ENCODE measurements around the gene RELL1.

Gene RELL1

DNA sequence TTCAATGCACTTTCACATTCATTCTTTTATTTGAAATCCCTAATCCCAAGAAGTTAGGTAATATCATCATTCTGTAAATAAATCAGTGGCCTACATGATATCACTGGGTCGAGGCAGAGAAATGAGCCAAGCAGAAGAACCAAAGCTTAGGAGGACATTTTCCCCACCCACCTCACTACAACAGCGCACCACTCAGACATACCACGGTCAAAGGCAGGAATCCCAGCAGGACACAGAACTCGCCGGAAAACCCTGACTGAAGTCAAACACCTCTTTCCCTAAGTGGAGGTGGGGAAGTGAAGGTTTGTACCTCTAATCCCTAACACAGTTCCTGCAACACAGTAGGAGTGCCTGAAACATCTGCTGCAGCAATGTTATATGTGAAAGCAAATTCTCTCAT is 21.5 kb downstream of the RELL1 start:
- DNase-seq = no peak

DNA sequence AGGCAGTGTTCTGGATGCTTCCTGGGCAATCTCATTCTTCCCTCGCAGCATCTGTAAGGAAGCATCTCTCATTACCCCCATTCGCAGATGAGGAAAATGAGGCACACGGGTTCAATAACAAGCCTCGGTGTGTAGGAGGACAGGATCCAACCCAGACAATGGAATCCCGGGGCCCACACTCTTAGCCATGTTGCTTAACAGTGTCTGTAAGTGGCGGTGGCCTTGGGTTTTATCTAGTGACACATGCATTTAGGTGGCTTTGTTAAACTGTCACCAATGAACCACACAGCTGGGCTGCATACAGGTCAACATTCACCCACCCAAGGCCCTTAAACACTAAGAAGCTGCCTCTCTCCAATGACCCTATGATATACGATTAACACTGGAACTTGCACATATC is 22.6 kb downstream of the RELL1 start:
- DNase-seq = no peak

DNA sequence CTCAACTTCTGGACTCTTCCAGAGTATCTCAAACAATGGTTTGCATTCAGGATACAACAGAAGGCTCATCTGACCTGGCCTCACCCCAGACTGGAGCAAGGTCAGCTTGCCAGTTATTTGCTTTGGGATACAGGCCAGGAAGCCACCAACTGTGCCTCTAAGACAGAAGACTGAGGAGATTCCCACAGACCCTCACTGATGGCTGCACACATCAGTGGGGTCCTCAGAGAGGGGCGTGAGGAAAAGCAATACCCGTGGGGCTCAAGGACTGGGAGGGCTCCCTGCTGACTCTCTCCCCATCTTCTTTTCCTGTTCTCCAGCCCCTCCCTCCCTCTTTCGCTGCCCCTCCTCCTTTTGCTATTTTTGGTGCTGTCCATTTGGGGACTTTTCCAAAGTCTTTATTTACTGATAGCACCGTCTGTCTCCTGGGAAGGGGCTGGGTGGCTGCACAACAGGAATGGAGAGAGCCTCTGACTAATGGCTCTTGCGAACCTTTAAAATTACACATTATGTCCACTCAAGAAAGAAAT is 23.2 kb downstream of the RELL1 start:
- no peak for DNase-seq

DNA sequence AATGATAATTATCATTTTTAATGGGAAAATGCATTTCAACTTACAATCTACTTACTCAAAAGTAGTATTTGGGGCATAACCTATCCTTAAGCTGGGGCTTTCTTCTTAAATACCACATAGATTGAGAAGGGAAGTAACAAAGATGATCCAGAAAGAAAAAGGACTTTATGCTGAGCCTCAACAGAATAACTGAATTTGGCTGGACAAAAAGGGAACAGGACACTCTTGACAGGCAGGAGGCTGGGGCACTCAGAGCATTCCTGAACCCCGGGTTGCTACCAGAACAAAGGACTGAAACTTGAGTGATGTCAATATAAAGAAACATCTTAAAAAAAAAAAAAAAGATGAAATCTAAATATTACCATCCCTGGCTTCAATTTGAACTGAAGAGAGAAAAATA is 23.9 kb downstream of the RELL1 start:
- no peak for DNase-seq

DNA sequence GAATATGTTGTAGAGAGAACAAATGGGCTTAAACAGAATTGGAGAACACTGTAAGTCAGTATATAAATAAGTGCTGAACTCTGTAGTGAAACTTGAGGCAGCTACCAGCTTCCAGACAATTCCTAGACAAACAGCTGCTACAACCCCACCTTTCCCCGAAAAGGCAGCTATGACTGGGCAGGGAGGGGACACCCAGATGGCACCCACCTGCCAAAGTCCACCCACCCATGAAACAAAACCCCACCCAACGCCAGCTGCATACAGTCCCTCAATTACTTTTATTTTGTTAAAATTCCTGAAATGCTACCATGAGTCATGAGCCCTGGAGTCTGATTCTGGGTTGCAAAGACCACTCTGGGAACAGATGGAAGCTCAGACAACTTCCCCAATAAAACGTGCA is 24.4 kb downstream of the RELL1 start:
- no peak for DNase-seq

DNA sequence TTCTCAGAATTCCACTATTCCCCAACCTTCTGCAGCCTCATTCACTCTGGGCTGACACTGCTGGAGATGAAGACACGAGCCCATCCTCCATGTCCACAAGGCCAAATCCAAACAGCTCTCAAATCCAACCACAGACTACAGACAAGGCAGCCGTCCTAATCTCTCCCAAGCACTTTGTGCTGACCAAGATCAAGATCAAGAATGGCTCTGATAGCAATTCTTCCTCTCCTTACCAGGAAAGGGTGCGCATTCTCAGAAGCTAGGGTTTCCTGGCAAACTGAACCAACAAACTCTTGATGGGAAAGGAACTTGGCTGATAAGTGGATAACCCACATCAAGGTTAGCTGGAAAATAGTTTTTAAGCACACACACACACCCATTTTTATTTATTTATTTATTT is 26.5 kb downstream of the RELL1 start:
- no peak for DNase-seq

DNA sequence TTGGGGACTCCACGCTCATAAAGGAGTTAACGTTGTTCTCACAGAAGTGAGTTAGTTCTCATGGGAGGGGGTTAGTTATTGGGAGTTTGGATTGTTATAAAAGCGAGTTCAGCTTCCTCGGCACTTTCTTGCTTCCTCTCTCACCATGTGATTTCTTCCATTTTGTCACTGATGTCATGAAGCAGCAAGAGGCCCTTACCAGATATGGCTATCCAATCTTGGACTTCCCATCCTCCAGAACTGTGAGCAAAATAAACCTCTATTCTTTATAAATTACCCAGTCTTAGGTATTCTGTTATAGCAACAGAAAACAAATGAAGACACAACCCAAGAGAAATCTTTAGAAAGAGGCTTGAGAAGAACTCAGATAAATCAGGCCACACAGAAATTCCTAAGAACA is 29.5 kb downstream of the RELL1 start:
- DNase-seq = no peak

DNA sequence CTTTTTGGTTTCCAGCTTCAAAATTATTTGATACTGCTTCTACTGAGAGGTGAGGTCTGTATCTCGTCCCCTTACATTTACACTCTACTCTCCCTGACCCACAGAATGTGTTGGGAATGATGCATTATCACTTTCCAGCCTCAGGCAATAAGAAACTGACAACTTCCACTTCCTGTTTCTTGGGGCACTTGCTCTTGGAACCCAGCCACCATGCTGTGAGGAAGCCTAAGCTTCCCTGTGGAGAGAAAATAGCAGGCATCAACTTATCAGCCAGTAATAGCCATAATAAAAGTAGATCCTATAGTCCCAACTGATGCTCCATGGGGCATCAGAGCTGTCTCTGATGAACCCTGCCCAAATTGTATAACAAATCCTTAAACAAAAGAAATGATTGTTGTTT is 32.6 kb downstream of the RELL1 start:
- DNase-seq = no peak

DNA sequence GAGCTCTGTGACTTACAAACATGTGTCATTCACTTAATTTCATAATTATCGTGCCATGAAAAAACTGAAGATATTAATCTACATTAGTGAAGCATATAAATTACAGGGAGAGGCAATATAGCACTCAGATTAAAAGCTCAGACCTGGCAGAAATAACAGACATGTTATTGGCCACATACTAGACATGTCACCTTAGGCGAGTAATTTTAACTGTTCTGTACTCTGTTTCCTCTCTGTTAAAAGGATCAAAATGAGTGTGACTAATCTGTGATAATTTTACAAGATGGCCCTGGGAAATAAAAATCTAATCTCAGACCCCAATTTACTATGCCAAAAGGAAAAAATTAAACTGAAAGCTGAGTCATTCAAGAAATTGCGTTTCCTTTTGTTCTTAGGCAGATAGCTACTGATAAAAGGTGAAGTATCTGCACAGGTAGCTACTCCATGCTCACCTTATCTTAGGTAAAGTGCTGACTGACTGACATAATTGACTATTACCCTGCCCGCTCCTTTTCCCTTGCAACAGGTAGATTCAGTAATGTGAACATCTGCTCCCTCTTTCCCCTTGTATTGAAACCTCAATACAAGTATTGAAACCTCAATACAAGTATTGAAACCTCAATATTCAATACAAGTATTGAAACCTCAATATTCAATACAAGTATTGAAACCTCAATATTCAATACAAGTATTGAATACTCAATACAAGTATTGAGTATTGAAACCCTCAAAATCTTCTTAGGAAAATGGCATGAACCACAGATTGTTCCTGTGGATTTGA is 33.2 kb downstream of the RELL1 start:
- DNase-seq = no peak

DNA sequence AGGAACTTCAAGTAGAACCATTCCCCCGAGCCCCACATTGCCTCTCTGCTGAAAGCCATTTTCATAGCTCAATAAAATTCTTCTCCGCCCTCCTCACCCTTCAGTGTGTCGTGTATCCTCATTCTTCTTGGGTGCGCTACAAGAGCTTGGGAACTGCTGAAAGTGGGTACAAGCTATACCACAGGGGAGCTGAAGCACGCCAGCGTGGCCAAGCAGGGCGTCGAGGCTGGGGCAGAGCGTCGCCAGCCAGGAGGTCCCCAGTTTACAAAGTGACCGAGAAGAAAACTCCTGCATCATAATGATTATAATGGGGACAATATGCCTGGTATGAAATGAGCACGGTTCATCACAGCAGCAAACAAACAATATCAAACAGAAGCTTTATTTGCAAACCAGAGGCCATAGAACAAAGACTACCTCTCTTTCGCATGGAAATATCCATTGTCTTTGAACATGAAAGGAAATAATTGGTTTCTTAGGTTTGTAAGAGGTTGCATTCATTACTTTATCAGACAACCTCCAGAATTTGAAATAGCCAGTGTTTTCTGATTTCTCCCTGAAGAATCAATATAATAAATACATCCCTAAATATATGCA is 34.3 kb downstream of the RELL1 start:
- no peak for DNase-seq

DNA sequence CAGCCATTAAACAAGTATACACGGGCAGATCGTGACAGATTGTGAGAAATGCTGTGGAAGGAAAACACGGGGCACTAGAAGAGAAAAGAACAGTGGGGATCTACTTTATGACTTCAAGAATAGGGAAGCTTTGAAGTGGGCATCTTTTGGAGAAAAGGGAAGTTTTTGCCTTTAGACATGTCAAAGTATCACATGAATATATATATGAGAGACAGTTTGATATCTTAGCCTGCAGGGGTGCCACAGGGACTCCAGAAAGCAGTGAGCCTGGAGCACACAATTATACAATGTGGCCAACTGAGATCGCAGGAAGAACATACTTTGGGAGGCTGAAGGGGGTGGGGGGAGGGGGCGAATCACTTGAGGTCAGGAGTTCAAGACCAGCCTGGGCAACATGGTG is 35.7 kb downstream of the RELL1 start:
- no peak for DNase-seq

DNA sequence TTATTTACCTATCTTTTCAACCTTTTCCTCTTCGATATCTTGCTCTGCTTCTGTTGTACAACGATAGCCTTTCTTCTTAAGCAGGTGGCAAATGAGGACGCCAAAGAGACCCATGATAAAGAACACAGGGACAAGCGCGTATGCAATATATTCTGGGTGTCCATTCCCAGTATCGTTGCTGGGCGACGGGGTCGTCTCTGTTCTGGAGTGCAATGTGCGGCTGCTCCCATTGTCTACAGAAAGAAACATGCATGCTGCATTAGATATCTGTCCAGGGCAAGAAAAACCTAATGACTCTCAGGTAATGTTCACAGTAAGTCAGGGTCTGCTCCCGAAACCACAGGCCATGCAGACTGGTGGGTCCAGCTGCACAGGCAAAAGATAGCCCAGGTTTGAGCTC is 36.9 kb downstream of the RELL1 start:
- no peak for DNase-seq

DNA sequence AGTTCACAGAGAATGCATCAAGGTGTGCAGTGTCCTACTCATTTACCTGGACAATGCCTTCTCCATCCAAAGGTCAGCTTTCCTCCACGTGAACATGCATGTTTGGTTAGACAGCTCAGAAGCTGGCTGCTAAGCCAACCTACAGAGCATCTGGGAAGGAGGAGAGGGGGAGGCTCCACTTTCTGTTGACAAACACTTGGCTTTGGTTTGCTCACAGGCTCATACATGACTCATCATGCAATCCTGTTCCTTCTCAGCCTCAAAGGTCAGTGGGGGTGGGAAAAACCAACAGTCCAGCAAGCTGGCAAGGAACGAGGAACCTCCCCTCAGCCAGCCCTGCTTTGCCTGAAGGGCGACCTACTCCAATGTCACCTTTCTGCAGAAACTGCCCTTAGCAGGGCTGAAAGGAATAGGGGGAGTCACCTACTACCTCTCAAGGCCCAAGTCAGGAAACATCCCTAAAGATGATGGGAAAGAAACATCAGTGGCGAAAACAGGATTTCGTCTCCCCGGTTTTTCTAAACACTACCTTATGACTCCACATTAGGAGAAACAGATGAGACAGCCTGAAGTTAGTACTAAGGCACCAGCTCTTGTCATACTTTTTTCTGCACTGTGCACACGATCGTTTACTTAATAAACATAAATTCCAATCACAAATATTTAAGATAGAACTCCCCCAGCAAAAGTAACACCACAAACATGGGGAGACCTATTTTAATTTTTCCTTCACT is 37.9 kb downstream of the RELL1 start:
- no peak for DNase-seq

DNA sequence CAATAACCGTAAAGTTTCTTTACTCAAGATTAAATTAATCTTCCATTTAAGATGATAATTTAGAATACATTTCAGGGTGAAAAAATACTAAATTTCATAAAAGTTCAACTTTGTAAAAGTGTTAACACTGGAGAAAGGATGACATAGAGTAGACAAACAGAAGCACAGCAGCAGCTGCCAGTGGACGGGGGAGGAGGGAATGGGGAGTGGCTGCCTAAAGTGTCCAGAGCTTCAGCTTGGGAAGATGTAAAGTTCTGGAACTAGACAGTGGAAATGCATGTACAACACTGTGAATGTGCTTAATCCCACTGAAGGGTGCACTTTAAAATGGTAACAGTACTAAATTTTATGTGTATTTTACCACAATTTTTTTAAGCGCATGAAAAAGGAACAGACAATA is 39.9 kb downstream of the RELL1 start:
- DNase-seq = no peak

DNA sequence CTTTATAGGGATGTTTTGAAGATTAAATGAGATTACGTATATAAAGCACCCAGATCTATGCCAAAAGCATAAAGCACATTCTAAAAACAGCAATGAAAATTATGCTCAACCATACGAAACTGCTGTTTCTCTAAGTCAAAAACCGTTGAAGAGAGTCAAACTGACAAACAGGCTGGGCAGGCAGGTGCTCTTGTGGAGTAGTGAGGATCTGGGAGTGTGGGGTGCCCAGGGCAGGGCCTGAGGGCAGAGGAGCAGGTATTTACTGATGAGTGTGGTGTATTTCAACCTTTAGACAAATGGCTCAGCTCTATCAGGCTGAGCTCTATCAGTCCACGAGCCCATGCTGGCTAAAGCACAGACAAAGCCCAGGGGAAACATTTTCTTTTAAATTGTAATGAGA is 40.4 kb downstream of the RELL1 start:
- DNase-seq = no peak

DNA sequence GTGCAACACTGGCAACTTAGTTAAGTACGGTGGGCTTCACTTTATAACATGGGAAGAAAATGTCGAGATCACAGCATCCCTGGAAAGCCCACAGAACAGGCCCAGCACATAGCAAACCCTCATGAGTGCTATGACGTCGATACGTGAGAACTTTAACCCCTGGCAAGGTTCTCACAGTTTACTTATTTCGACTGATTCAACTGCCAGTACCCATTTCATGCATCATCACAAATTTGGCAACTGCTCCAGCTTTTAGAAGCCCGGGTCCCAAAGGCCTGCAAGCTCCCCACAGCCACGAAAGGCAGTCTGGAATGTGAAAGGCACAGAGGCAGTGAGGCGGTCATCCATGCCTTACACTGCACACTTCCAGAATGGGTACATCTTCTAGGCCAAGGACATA is 41.2 kb downstream of the RELL1 start:
- no peak for DNase-seq

DNA sequence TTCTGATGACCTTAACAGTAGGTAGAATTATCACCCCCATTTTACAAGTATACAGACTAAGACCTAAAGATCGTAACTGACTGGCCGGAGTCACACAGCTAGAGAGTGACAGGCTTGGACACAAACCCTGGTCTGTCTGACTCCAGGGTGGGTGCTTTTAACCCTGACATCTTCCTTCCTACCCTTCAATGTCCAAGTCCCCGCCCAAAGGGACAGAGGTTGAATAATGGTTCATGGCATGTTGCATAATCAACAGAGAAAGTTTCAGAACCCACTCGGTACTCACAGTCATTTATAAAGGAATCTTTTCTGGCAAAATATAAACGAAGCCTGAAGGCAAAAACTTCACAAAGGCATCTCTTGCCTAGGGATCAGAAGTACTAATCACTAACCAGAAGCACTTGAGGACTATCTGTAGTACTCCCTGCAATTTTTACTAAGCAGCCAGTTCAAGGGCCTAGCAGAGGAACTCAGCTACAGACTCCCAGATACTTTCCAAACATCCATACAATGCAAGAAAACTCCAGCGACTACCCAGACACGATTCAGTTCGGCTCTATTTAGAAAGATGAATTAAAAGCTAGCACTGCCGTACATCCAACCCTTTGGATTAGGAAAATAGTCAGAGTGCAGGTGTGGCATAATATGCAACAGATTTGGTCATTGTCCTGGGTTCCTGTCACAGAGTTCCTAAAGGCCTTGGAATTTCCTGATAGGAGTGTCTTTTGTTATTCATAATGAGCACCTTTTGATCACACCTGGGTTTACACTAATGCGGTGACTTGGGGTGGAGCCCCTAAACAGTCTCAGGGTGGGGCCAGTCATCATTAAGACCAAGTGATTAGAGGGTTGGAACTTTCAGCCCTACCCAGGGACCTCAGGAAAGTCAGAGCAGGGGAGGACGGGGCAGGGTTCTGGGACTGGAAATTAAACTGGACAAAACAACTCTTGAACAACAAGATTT is 44.0 kb downstream of the RELL1 start:
- DNase-seq = no peak

DNA sequence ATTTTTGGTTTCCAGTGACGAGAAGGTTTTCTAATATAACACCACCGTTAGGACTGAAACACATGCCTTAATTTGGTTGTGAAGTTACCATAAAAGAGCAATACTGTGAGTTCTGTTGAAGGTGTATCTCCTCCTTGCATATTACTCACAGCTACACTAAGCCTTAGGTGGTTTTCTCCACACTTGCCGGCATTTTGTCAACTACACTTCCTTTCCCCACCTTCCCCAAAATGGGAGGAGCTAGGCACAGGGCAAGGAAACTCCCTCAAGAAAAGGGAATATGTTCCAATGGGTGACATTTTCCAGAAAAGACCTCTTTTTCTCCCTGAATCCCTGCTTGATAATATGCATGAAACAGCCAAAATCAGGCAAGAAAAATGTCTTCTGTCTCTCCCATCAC is 44.8 kb downstream of the RELL1 start:
- DNase-seq = no peak

DNA sequence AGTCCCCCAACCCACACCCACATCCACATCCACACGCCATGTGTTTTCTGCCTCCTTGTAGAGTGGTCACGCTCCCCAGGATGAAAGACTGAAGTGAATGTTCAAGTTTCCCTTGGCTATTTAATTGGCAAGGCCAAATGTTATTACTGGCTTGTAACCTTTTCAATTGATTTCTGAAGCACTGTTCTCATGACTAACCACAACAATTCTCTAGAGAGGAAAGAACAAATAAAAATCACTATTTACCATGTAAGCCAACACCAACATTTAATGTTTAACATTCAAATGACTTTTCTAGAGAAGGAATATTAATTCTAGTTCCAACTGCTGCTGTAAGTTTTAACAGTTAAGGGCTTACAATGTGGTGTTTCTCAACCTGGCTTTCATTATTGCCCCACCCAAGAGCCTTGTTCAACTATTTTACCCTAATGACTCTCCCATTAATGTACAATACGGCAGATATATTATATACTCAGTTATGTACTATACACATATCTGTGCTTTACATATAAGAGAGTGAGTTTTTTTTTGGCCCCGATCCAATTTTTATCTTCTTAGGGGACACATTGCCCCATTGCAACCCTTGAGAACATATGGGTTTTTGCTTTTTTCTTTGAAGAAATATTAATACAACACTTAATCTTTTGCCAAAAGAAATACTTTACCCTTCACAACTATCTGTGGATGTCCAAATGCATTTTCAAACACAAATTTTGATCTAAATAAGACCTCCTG is 46.5 kb downstream of the RELL1 start:
- peak; percentile 84 to 88 for DNase-seq

DNA sequence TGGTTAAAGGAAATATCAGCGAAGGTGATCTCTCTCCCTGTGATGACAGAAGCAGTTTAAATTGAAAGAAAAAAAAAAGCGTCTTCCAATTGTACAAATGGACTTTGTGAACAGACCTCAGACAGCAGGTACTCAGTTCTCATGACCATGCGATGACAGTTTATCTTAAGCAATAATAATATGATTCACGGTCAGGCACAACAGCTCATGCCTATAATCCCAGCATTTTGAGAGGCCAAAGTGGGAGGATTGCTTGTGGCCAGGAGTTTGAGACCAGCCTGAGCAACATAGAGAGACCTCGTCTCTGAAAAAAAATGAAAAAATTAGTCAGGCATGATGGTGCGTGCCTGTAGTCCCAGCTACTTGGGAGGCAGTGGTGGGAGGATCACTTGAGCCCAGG is 51.0 kb downstream of the RELL1 start:
- no peak for DNase-seq

DNA sequence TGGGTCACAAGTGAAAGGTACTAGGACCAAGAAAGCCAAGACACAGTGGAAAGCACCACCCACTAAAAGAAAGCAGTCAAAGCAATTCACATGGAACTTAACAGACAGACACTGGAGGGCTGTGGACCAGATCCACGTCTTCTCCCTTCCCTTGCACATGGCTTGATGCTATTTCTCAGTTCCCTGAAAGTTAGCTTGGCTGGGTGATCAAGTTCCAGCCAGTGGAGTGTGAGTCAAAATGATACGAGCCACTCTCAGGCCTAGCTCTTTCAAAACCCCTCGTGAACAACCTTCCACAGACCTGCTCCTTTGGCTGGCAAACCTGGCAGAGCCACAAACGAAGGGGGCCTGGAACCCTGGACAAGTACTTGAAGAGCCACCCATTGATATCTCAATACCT is 52.0 kb downstream of the RELL1 start:
- no peak for DNase-seq

DNA sequence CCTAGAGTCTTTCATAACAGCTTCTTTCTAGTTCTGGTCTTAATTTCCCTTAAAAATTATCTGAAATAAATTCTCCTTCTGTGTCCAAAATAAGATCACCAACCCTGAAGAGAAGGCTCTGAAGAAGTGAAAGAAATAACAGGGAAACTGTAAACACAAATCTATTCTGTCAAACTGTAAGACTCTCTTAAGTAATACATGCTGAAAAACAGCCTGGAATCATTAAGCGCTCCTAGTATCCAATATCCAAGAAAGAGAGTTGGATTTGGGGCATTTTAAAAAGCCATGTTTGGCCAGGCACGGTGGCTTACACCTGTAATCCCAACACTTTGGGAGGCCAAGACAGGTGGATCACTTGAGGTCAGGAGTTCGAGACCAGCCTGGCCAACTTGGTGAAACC is 53.3 kb downstream of the RELL1 start:
- DNase-seq = no peak

All from NCI-H526 (cell line).